GM19023 (cell line): ENCODE results near the gene ACIN1.
A peak's percentile ranks its signal among the peaks of the same experiment; 100 is the strongest.

Experiments used
- ATAC-seq: cut with Tn5 transposase; IDR thresholded peaks from one replicate; pipeline ENCODE4 v1.9.1; 2021; ENCODE audit warnings: mild to moderate bottlenecking, moderate library complexity; ENCODE audit not compliant: unreplicated experiment

The ACIN1 gene

GRCh38 chr14:23044840-23045239 is 50.1 kb downstream of the ACIN1 start:
- ATAC-seq: no peak

GRCh38 chr14:23043754-23044153 is 51.2 kb downstream of the ACIN1 start:
- no peak for ATAC-seq

- ATAC-seq: no peak
Observed at GRCh38 chr14:23043145-23043544, 51.8 kb downstream of the ACIN1 start.

GRCh38 chr14:23042162-23042965 is 52.6 kb downstream of the ACIN1 start, which contains the start of gene PSMB11:
TSS of gene PSMB11 (plus strand) at chr14:23042212. CDS start at chr14:23042226, 14 bp downstream.
- ATAC-seq: no peak

- ATAC-seq: no peak
Observed at GRCh38 chr14:23041729-23042128, 53.2 kb downstream of the ACIN1 start.

GRCh38 chr14:23040100-23040499 is 54.8 kb downstream of the ACIN1 start:
- ATAC-seq: no peak

GRCh38 chr14:23035303-23036144 is 59.4 kb downstream of the ACIN1 start:
- ATAC-seq: no peak

GRCh38 chr14:23034498-23035302 is 60.2 kb downstream of the ACIN1 start, which contains the start of gene PSMB5:
TSS of gene PSMB5 (minus strand) at chr14:23034900. CDS start at chr14:23034881, 19 bp downstream.
- ATAC-seq: peak; percentile 89

- ATAC-seq: peak; percentile 2
Observed at GRCh38 chr14:23033801-23034497, 61.0 kb downstream of the ACIN1 start.

- no peak for ATAC-seq
Observed at GRCh38 chr14:23033251-23033727, 61.6 kb downstream of the ACIN1 start.

- no peak for ATAC-seq
Observed at GRCh38 chr14:23030936-23031335, 64.0 kb downstream of the ACIN1 start.

- no peak for ATAC-seq
Observed at GRCh38 chr14:23028799-23029198, 66.1 kb downstream of the ACIN1 start.

- ATAC-seq: no peak
Observed at GRCh38 chr14:23025151-23025814, 69.7 kb downstream of the ACIN1 start.

- no peak for ATAC-seq
Observed at GRCh38 chr14:23024612-23025075, 70.3 kb downstream of the ACIN1 start.

- no peak for ATAC-seq
Observed at GRCh38 chr14:23023795-23024152, 71.2 kb downstream of the ACIN1 start.

- no peak for ATAC-seq
Observed at GRCh38 chr14:23023022-23023794, 71.7 kb downstream of the ACIN1 start.

- no peak for ATAC-seq
Observed at GRCh38 chr14:23021889-23022442, 73.0 kb downstream of the ACIN1 start.

GRCh38 chr14:23021434-23021833 is 73.5 kb downstream of the ACIN1 start:
- ATAC-seq: no peak
